Right atrium auricular region (tissue), 2 donors: Measurements from ENCODE around the gene AASDHPPT. TPM values are rescaled to one million over a fixed set of nuclear protein-coding genes. Genes with fewer than 3 reads are reported as not detected.

Experiments used
- DNase-seq: peaks from one replicate; pipeline ENCODE4 v3.0.0-alpha.2; 2019; ENCODE audit warnings: low spot score
- H3K27ac ChIP-seq, 2 donors: fragments of 200-600 bp; sonication (generic); 1 replicate in 1 of 2; 2 replicates in 1 of 2; pipeline ENCODE4 v1.5.1; 2016 to 2019
- H3K27me3 ChIP-seq, 2 donors: fragments of 200-600 bp; sonication (generic); one replicate each; pipeline versions ENCODE4 v1.5.1 to v1.6.0; 2017 to 2019
- H3K36me3 ChIP-seq: fragments of 200-600 bp; sonication (generic); one replicate; pipeline ENCODE4 v1.5.1; 2016
- H3K4me1 ChIP-seq, 2 donors: fragments of 200-600 bp; sonication (generic); one replicate each; pipeline versions ENCODE4 v1.5.1 to v1.6.0; 2017 to 2019
- H3K4me3 ChIP-seq, 2 donors: fragments of 200-600 bp; sonication (generic); 1 replicate in 1 of 2; 2 replicates in 1 of 2; pipeline ENCODE4 v1.5.1; 2017 to 2019; ENCODE audit warnings: mild to moderate bottlenecking in 1 of 2, moderate library complexity in 1 of 2
- H3K9me3 ChIP-seq, 2 donors: fragments of 200-600 bp; sonication (generic); one replicate each; pipeline ENCODE4 v1.5.1; 2019
- total RNA-seq, 2 donors: library from RNA; depleted of rRNA; stranded (reverse); fragments of >200 nt; gene quantifications; one replicate each; pipeline ENCODE4 v1.1.0, GENCODE V29; 2016
- TF ChIP-seq, protein P1 (sequence below), 2 donors: fragments of 200-600 bp; sonication (generic); IDR thresholded peaks; one replicate each; pipeline ENCODE4 v1.5.1; 2019; ENCODE audit warnings: antibody characterized with exemption in 2 of 2

Gene AASDHPPT
- total RNA-seq, 2 donors from 2014 or later, result 29.9 to 42.7 TPM

DNA sequence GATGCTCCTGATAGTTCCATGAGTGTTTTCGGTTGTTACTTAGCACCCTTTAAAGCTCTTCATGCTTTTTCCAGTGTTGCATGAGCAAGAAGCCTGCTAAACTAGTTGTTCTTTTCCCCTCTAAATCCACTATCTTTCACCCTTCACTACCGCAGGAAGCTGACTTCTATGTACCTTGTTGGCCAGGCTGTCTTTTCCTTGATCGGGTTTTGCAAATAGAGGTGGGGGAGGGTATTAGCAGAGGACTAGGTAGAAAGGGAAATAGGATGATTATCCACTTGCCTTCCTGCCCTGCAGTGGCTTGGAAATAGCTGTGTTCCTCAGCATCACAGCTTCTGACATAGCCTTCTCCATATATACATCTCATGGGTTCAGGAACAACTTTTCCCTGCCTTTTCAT lies 23.9 kb downstream of the AASDHPPT start:
- H3K4me1 ChIP-seq, result no peaks in the 10 kb centered on the region
- H3K27ac ChIP-seq, result no peak overlapping the region
- no peak overlapping the region for H3K4me3 ChIP-seq
- no peaks in the 10 kb centered on the region for H3K9me3 ChIP-seq
- H3K36me3 ChIP-seq, result peaks cover 18% of the 10 kb centered on the region
- TF ChIP-seq, protein P1, sequence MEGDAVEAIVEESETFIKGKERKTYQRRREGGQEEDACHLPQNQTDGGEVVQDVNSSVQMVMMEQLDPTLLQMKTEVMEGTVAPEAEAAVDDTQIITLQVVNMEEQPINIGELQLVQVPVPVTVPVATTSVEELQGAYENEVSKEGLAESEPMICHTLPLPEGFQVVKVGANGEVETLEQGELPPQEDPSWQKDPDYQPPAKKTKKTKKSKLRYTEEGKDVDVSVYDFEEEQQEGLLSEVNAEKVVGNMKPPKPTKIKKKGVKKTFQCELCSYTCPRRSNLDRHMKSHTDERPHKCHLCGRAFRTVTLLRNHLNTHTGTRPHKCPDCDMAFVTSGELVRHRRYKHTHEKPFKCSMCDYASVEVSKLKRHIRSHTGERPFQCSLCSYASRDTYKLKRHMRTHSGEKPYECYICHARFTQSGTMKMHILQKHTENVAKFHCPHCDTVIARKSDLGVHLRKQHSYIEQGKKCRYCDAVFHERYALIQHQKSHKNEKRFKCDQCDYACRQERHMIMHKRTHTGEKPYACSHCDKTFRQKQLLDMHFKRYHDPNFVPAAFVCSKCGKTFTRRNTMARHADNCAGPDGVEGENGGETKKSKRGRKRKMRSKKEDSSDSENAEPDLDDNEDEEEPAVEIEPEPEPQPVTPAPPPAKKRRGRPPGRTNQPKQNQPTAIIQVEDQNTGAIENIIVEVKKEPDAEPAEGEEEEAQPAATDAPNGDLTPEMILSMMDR (IDR thresholded peaks at IDR 0.05), result no peak
- no peak for DNase-seq
- no peaks in the 10 kb centered on the region for H3K27me3 ChIP-seq

DNA sequence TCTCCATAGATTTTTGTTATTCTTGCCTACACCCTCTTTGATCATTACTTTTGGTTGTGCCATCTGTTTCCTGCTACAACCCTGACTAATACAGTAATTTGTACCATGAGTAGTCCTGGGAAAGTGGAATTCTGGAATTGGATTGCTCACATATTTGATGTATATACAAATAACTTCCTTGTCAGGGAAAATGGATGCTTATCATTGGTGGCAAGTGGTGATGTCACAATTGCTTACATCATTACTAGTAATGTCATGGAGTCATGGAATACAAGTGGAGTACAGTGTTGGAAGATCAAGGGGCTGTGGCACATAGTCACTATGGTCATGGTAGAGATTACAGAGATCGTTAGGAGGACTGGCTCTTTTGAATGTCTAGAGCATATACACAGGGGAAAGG lies 24.4 kb downstream of the AASDHPPT start:
- no peaks in the 10 kb centered on the region for H3K27me3 ChIP-seq
- no peak for DNase-seq
- TF ChIP-seq, protein P1 (IDR thresholded peaks at IDR 0.05), result no peak
- H3K9me3 ChIP-seq, result no peaks in the 10 kb centered on the region
- H3K4me3 ChIP-seq, result no peak overlapping the region
- no peaks in the 10 kb centered on the region for H3K4me1 ChIP-seq
- H3K36me3 ChIP-seq, result peaks cover 14% of the 10 kb centered on the region
- no peak overlapping the region for H3K27ac ChIP-seq

DNA sequence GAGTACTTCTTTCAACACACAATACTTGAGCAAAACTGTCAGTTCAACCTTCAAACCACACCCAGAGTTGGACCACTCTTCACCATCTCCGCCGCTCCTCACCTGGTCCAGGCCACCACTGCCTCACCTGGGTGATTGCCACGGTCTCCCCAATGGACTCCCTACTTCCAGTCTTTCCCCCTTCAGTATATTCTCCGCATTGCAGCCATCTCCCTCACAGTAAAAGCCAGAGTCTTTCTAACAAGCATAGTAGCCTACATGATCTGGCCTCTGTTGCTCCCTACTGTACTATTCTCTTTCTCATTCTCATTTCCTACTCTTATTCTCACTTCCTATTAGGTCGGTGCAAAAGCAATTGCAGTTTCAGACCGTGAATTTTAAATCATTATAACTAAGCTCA lies 28.5 kb downstream of the AASDHPPT start:
- no peak overlapping the region for H3K27ac ChIP-seq
- H3K36me3 ChIP-seq, result no peaks in the 10 kb centered on the region
- TF ChIP-seq, protein P1 (IDR thresholded peaks at IDR 0.05), result no peak
- DNase-seq, result no peak
- H3K4me3 ChIP-seq, result no peak overlapping the region
- no peaks in the 10 kb centered on the region for H3K27me3 ChIP-seq
- no peaks in the 10 kb centered on the region for H3K4me1 ChIP-seq
- H3K9me3 ChIP-seq, result no peaks in the 10 kb centered on the region

DNA sequence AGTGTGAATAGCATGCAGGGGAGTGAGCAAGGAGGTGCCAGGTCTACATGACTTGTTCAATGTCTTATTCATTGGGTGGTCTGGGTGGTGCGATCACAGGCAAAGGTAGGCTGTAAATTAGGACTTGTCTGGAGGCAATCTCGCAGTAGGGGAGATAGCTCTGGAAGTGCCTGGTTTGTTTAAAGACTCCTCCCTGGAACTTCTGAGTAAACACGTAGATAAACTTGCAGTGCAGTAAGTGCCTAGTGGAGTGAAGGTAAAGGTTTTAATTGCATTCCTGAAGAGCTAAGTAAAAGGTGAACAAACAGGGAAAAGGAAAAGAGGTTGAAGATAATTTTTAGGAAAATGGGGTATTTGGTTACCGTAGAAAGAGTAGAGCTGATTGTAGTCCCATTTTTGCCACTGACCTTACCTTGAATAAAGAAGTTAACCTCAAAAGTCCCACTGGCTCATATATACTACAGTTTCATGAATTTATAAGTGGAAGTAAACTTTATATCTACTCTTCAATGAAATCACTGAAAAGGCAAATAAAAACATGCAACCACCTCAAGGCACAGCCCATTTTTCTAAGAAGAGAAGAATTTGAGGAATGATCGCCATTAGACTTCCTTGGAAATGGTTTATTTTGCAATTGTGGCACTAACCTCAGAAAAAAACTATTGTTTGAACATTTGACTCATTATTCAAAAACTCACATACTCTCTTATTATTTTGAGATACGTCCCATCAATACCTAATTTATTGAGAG lies 44.3 kb downstream of the AASDHPPT start:
- no peak overlapping the region for H3K4me3 ChIP-seq
- no peaks in the 10 kb centered on the region for H3K27me3 ChIP-seq
- no peak for DNase-seq
- no peaks in the 10 kb centered on the region for H3K9me3 ChIP-seq
- H3K36me3 ChIP-seq, result no peaks in the 10 kb centered on the region
- H3K4me1 ChIP-seq, result no peaks in the 10 kb centered on the region
- TF ChIP-seq, protein P1 (IDR thresholded peaks at IDR 0.05), result no peak
- no peak overlapping the region for H3K27ac ChIP-seq

DNA sequence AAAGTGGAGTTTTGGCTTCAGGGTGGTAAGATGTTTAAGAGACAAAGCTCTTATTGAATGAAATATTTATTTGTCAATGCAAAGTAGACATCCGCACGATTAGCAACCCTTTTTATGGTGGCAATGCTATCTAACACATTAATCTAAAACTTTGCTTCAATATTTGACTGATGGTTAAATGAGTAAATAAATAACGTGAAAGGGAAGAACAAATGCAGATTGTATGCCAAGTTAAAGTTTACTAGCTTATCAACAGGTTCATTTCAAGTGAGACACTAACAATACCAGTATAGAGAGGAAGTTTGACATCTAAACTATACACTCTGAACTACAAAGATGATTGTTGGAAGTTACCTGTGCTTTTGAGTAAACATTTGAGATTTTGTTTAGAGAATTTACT lies 50.1 kb downstream of the AASDHPPT start:
- Histone ChIP-seq H3K27ac (no peak overlapping the region), H3K36me3 (no peaks in the 10 kb centered on the region), H3K4me1 (no peaks in the 10 kb centered on the region), H3K27me3 (no peaks in the 10 kb centered on the region), H3K4me3 (no peak overlapping the region), H3K9me3 (no peaks in the 10 kb centered on the region)
- TF ChIP-seq, protein P1 (IDR thresholded peaks at IDR 0.05), result no peak
- DNase-seq, result no peak

DNA sequence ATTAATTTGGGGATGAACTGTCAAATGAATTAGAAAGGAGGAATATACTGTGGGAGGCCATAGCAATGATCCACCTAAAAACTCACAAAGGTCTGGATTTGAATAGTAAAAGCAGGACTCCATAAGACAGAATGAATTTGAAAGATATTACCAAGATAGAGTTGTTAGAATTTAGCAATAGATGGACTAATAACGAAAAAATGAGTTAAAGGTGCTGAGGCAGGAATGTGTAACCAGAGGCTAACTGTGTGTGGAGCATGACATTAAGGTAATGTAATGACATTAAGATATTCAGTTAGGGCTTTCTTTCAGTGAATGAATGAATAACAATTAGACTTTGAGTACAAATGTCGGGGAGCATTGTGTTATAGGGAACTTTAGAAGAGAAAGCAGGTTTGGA lies 51.3 kb downstream of the AASDHPPT start:
- Histone ChIP-seq H3K27ac (no peak overlapping the region), H3K4me3 (no peak overlapping the region), H3K36me3 (no peaks in the 10 kb centered on the region), H3K27me3 (no peaks in the 10 kb centered on the region), H3K4me1 (no peaks in the 10 kb centered on the region), H3K9me3 (no peaks in the 10 kb centered on the region)
- TF ChIP-seq, protein P1 (IDR thresholded peaks at IDR 0.05), result no peak
- no peak for DNase-seq
